Uterus (tissue), 4 donors: ENCODE data around the gene IGFN1. TPM values are rescaled to one million over a fixed set of nuclear protein-coding genes. Genes with fewer than 3 reads are reported as not detected.

Source experiments
- DNase-seq, 2 donors: peaks; one replicate each; pipeline ENCODE4 v3.0.0-alpha.2; 2019 to 2020
- H3K27ac ChIP-seq, 2 donors: fragments of 200-600 bp; sonication (generic); 1 replicate in 1 of 2; 2 replicates in 1 of 2; pipeline ENCODE4 v1.5.1; 2016 to 2018
- H3K27me3 ChIP-seq, 2 donors: fragments of 200-600 bp; sonication (generic); one replicate each; pipeline ENCODE4 v1.5.1; 2018 to 2019; ENCODE audit warnings: control low read depth in 1 of 2
- H3K36me3 ChIP-seq, 2 donors: fragments of 200-600 bp; sonication (generic); one replicate each; pipeline ENCODE4 v1.5.1; 2019; ENCODE audit warnings: control low read depth in 1 of 2
- H3K4me1 ChIP-seq, 2 donors: fragments of 200-600 bp; sonication (generic); one replicate each; pipeline ENCODE4 v1.5.1; 2018 to 2019; ENCODE audit warnings: control low read depth in 1 of 2
- H3K4me3 ChIP-seq, 2 donors: fragments of 200-600 bp; sonication (generic); 1 replicate in 1 of 2; 2 replicates in 1 of 2; pipeline ENCODE4 v1.5.1; 2018 to 2019; ENCODE audit warnings: mild to moderate bottlenecking in 1 of 2
- H3K9me3 ChIP-seq, 2 donors: fragments of 200-600 bp; sonication (generic); one replicate each; pipeline ENCODE4 v1.5.1; 2019; ENCODE audit warnings: control low read depth in 1 of 2
- POLR2A ChIP-seq, 2 donors: fragments of 450-650 bp; IDR thresholded peaks; one replicate each; pipeline ENCODE4 v1.6.1; 2016; ENCODE audit warnings: antibody characterized with exemption in 2 of 2, mild to moderate bottlenecking in 1 of 2, moderate library complexity in 1 of 2
- intact Hi-C: fragments of 100-400 bp; cut with DNase I; formaldehyde crosslinking; loops from one replicate; pipeline ENCODE4 v1.15.1; 2023; ENCODE audit warnings: low total_unique reads
- total RNA-seq, 4 donors: library from RNA; depleted of rRNA in 3 of 4; stranded (reverse); fragments of >200 nt in 3 of 4; gene quantifications; one replicate each; pipeline versions ENCODE4 v1.1.0 to v1.2.4, GENCODE V29; 2014 to 2023
- TF ChIP-seq, protein P1 (sequence below), 4 experiments: fragments of 200-600 bp in 2 of 4; fragments of 450-650 bp in 2 of 4; sonication (generic) in 2 of 4; IDR thresholded peaks; one replicate each; pipeline ENCODE4 v1.5.1; 2016 to 2019; ENCODE audit warnings: antibody characterized with exemption in 4 of 4, mild to moderate bottlenecking in 2 of 4, moderate library complexity in 1 of 4
- donor health status: DM: yes; HTN: yes; CAD: no.

Gene IGFN1
- total RNA-seq, 4 donors from 2014 or later: 0.51 to 5.4 (median 2.1) TPM; not detected in 1

DNA sequence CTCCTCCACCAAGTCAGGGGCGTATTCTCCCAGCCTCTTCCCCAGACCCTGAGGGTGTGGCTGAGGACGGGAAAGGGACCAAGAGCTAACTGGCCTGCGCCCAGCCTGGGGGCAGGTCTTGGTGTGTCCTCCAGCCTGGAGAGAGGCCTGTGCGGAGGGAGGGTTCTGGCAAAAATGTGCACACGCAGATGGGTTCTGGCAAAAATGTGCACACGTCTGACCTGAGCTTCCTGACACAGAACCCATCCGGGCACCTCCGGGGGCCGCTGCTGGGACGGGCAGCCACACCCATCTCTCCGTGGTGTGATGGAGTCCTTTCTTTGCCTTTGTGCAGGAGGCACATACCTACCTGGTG lies 69.6 kb downstream of the IGFN1 start:
- TF ChIP-seq, protein P1, sequence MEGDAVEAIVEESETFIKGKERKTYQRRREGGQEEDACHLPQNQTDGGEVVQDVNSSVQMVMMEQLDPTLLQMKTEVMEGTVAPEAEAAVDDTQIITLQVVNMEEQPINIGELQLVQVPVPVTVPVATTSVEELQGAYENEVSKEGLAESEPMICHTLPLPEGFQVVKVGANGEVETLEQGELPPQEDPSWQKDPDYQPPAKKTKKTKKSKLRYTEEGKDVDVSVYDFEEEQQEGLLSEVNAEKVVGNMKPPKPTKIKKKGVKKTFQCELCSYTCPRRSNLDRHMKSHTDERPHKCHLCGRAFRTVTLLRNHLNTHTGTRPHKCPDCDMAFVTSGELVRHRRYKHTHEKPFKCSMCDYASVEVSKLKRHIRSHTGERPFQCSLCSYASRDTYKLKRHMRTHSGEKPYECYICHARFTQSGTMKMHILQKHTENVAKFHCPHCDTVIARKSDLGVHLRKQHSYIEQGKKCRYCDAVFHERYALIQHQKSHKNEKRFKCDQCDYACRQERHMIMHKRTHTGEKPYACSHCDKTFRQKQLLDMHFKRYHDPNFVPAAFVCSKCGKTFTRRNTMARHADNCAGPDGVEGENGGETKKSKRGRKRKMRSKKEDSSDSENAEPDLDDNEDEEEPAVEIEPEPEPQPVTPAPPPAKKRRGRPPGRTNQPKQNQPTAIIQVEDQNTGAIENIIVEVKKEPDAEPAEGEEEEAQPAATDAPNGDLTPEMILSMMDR (IDR thresholded peaks at IDR 0.05): no peak
- TF ChIP-seq POLR2A (IDR thresholded peaks at IDR 0.05): no peak
- Histone ChIP-seq H3K27ac (no peak overlapping the region), H3K4me3 (no peak overlapping the region), H3K36me3 (no peaks in the 10 kb centered on the region), H3K9me3 (no peaks in the 10 kb centered on the region), H3K27me3 (no peaks in the 10 kb centered on the region), H3K4me1 (no peaks in the 10 kb centered on the region)
- intact Hi-C loops: no loop called here
- DNase-seq: no peak

DNA sequence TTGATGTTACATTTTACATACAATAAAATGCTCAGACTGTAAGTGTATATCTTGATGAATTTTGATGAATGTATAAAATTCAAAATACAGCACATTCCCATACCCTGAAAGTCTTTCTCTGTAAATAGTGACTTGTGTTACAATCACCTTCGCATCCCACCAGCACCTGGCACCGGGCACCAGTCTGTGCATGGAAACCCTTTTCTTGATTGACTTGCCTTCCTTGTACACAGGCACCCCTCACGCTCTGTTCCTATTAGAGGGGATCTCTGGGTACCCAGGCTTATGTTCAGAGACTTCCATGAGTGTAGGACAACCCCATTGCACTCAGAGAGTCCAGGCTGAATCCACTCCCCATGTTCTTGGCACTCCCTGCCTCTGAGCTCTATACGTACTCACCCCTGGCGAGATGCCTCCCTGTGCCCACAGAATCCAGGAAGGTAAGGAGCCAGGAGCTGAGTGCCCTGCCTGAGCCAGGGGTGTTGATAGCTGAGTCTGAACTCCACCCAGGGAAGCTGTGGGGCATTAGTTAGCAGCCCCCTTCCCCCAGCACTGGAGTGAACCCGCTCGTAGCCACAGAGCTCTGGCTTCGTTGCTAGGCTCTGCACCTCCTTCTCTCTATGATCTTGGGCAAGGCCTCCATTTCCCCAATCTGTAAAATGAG lies 70.2 kb downstream of the IGFN1 start:
- Histone ChIP-seq H3K36me3 (no peaks in the 10 kb centered on the region), H3K4me3 (no peak overlapping the region), H3K9me3 (no peaks in the 10 kb centered on the region), H3K27me3 (no peaks in the 10 kb centered on the region), H3K27ac (no peak overlapping the region), H3K4me1 (no peaks in the 10 kb centered on the region)
- no peak for DNase-seq
- intact Hi-C loops: no loop called here
- no peak for TF ChIP-seq POLR2A (IDR thresholded peaks at IDR 0.05)
- TF ChIP-seq, protein P1 (IDR thresholded peaks at IDR 0.05): no peak

- Histone ChIP-seq H3K27me3 (no peaks in the 10 kb centered on the region), H3K27ac (no peak overlapping the region), H3K4me1 (no peaks in the 10 kb centered on the region), H3K36me3 (no peaks in the 10 kb centered on the region), H3K4me3 (no peak overlapping the region), H3K9me3 (no peaks in the 10 kb centered on the region)
- TF ChIP-seq POLR2A (IDR thresholded peaks at IDR 0.05): no peak
- TF ChIP-seq, protein P1 (IDR thresholded peaks at IDR 0.05): no peak
- no peak for DNase-seq
- intact Hi-C loops: no loop called here
These were observed 71.3 kb downstream of the IGFN1 start for GRCh38 chr1:201261771-201262547.

GRCh38 chr1:201262963-201263608 lies 72.5 kb downstream of the IGFN1 start:
- no peak for DNase-seq
- no peak overlapping the region for H3K27ac ChIP-seq
- H3K4me1 ChIP-seq: no peaks in the 10 kb centered on the region
- no peaks in the 10 kb centered on the region for H3K27me3 ChIP-seq
- no peaks in the 10 kb centered on the region for H3K36me3 ChIP-seq
- H3K4me3 ChIP-seq: no peak overlapping the region
- TF ChIP-seq, protein P1 (IDR thresholded peaks at IDR 0.05): no peak
- no peak for TF ChIP-seq POLR2A (IDR thresholded peaks at IDR 0.05)
- H3K9me3 ChIP-seq: no peaks in the 10 kb centered on the region
- intact Hi-C loops: no loop called here

GRCh38 chr1:201264072-201264471 lies 73.4 kb downstream of the IGFN1 start:
- Histone ChIP-seq H3K27ac (no peak overlapping the region), H3K4me3 (no peak overlapping the region), H3K4me1 (no peaks in the 10 kb centered on the region), H3K9me3 (no peaks in the 10 kb centered on the region), H3K36me3 (no peaks in the 10 kb centered on the region), H3K27me3 (no peaks in the 10 kb centered on the region)
- no peak for TF ChIP-seq POLR2A (IDR thresholded peaks at IDR 0.05)
- TF ChIP-seq, protein P1 (IDR thresholded peaks at IDR 0.05): no peak
- intact Hi-C loops: no loop called here
- DNase-seq: no peak
